Neuronal stem cell (in vitro differentiated cells): ENCODE results near the gene LINC01488.
A peak's percentile ranks its signal among the peaks of the same experiment; 100 is the strongest.

Experiments used
- DNase-seq: peaks from one replicate; pipeline ENCODE4 v3.0.0-alpha.2; 2013; ENCODE audit warnings: low spot score
- H2AFZ ChIP-seq: one replicate; pipeline ENCODE4 v1.6.1; 2013; ENCODE audit warnings: mild to moderate bottlenecking, low read length, inconsistent platforms
- H2AK5ac ChIP-seq: 2 replicates; pipeline ENCODE4 v1.6.1; 2013; ENCODE audit warnings: low read depth, mild to moderate bottlenecking, inconsistent platforms, low read length, moderate library complexity, mixed read lengths
- H2BK120ac ChIP-seq: 2 replicates; pipeline ENCODE4 v1.6.1; 2013; ENCODE audit warnings: low read depth, mild to moderate bottlenecking, inconsistent platforms, low read length, moderate library complexity, mixed read lengths
- H2BK12ac ChIP-seq: one replicate; pipeline ENCODE4 v1.6.1; 2013; ENCODE audit warnings: low read length, inconsistent platforms
- H2BK15ac ChIP-seq: 2 replicates; pipeline ENCODE4 v1.6.1; 2013; ENCODE audit warnings: mild to moderate bottlenecking, low read length, inconsistent platforms, mixed read lengths
- H2BK5ac ChIP-seq: one replicate; pipeline ENCODE4 v1.6.1; 2013; ENCODE audit warnings: inconsistent platforms, mild to moderate bottlenecking, low read length, moderate library complexity
- H3K14ac ChIP-seq: one replicate; pipeline ENCODE4 v1.6.1; 2013; ENCODE audit warnings: low read length, inconsistent platforms
- H3K18ac ChIP-seq: 2 replicates; pipeline ENCODE4 v1.6.1; 2013; ENCODE audit warnings: low read length, inconsistent platforms
- H3K23ac ChIP-seq: 2 replicates; pipeline ENCODE4 v1.6.1; 2013; ENCODE audit warnings: low read depth, mild to moderate bottlenecking, mixed read lengths, low read length, inconsistent platforms; ENCODE audit not compliant: poor library complexity
- H3K27ac ChIP-seq: replicated peaks from 3 replicates; pipeline ENCODE4 v1.5.1; 2013; ENCODE audit warnings: low read length, inconsistent platforms
- H3K27me3 ChIP-seq, 3 experiments: 2 replicates each; pipeline ENCODE4 v1.6.1; 2013; ENCODE audit warnings: low read length in 3 of 3, mild to moderate bottlenecking in 2 of 3, inconsistent platforms in 1 of 3, low read depth in 1 of 3, mixed read lengths in 1 of 3, moderate library complexity in 1 of 3; ENCODE audit not compliant: control insufficient read depth in 3 of 3, insufficient read depth in 3 of 3
- H3K36me3 ChIP-seq, 2 donors: replicated peaks in 1 of 2; 2 replicates each; pipeline ENCODE4 v1.6.1; 2013; ENCODE audit warnings: low read length in 2 of 2; ENCODE audit not compliant: control insufficient read depth in 2 of 2, insufficient read depth in 2 of 2
- H3K4ac ChIP-seq: 2 replicates; pipeline ENCODE4 v1.6.1; 2013; ENCODE audit warnings: inconsistent platforms, mild to moderate bottlenecking, low read length, moderate library complexity
- H3K4me1 ChIP-seq, 2 donors: 1 replicate in 1 of 2; 2 replicates in 1 of 2; pipeline ENCODE4 v1.6.1; 2013; ENCODE audit warnings: low read length in 2 of 2, low read depth in 1 of 2; ENCODE audit not compliant: control insufficient read depth in 2 of 2, insufficient read depth in 1 of 2
- H3K4me2 ChIP-seq: one replicate; pipeline ENCODE4 v1.6.1; 2013; ENCODE audit warnings: mild to moderate bottlenecking, low read length, inconsistent platforms; ENCODE audit not compliant: insufficient read depth, poor library complexity, severe bottlenecking
- H3K4me3 ChIP-seq, 2 donors: 2 replicates each; pipeline ENCODE4 v1.5.1; 2013; ENCODE audit warnings: low read length in 2 of 2, mild to moderate bottlenecking in 2 of 2, inconsistent platforms in 1 of 2, moderate library complexity in 1 of 2
- H3K79me1 ChIP-seq: one replicate; pipeline ENCODE4 v1.6.1; 2013; ENCODE audit warnings: low read depth, mild to moderate bottlenecking, inconsistent platforms, low read length, moderate library complexity
- H3K9ac ChIP-seq: one replicate; pipeline ENCODE4 v1.6.1; 2013; ENCODE audit warnings: mild to moderate bottlenecking, low read depth, low read length, inconsistent platforms; ENCODE audit not compliant: poor library complexity
- H3K9me3 ChIP-seq, 2 donors: replicated peaks in 1 of 2; 2 replicates each; pipeline versions ENCODE3 to v1.6.1; 2013; ENCODE audit warnings: low read length in 2 of 2, mild to moderate bottlenecking in 2 of 2, inconsistent platforms in 1 of 2, low read depth in 1 of 2, mixed read lengths in 1 of 2, moderate library complexity in 1 of 2; ENCODE audit not compliant: control insufficient read depth in 2 of 2, insufficient read depth in 1 of 2
- H4K8ac ChIP-seq: one replicate; pipeline ENCODE4 v1.6.1; 2013; ENCODE audit warnings: low read depth, mild to moderate bottlenecking, inconsistent platforms, low read length, moderate library complexity
- H4K91ac ChIP-seq: one replicate; pipeline ENCODE4 v1.6.1; 2013; ENCODE audit warnings: low read length, low read depth, mild to moderate bottlenecking, inconsistent platforms; ENCODE audit not compliant: poor library complexity
- WGBS, 2 donors: extraction: QIAGEN DNeasy Blood & Tissue Kit; methylation state at CpG; one replicate each; pipeline ENCODE4 v1.1.7; 2013; ENCODE audit warnings: missing lambda C conversion rate in 2 of 2, mixed read lengths in 1 of 2; ENCODE audit not compliant: insufficient read length in 2 of 2, insufficient replicate concordance in 1 of 2; ENCODE audit errors: extremely low coverage in 2 of 2; 5-methylcytosine and 5-hydroxymethylcytosine counted together

LINC01488 gene

DNA sequence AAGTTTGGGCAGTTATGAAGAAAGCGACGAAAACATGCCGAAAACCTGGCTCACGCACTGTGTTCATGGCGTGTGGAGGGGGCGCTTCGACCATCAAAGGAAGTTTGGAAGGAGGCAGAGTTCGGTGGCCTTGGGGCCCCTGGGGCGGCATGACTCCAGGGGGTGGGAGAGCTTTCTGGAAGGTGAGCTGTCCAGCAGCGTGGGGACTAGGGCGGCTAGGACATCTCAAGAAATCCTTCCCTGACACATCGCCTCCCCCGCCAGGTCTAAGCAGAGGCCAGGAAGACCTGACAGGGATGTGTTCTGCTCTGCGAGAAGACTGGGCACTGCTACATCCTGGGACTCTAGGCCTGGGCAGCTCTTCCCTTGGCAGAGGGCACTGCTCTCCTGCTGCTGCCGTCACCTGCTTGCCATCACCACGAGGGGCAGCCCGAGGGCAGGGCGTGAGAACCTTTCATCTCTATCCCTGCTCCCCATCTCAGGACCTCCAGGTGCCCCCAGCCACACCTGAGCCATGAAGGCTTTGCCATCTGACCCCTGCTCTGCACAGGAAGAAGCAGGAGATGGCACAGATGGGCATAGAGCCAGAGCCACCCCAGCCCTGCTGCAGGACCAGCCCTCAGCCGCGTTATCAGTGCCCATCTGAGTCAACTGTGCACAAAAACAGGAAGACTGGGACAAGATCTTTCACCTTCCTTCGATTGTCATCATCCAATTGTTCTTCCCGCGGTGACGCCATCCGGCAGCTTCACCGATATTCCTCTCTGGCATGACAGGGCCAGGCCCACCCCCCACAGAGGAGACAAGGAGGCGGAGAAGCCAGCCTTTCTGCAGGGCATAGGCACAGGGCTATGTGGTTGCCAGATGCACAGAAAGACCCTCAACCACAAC, 12.7 kb downstream of the LINC01488 start:
- peaks cover 10 to 22% of the 10 kb centered on the region in 2 donors for H3K4me1 ChIP-seq
- H2BK15ac ChIP-seq = peak overlapping the region; percentile 84

DNA sequence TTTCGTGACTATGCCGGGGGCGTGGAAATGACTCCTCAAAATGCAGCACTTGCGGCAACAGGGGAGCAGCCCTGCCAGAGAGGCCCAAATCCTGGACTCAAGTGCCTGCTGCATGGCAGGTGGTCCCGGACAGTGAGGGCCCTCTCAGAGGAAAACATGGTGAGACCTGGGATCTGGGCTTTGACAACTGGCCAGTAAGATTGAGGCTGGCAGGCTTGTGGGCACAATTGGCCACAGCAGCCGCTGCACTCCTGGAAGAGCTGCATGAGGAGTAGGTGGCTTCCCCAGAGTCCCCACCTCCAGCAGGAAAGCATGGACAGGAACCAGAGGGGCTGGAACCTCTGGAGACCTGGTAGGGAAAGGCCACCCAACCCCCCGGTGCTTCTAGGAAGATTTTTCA, 13.4 kb downstream of the LINC01488 start:
- H3K4me2 ChIP-seq = no peak overlapping the region
- H3K4me1 ChIP-seq = peaks cover 10 to 29% of the 10 kb centered on the region in 2 donors
- peak overlapping the region; percentile 69 for H2BK12ac ChIP-seq
- WGBS, 2 donors = no CpG with 5 or more reads among the region's 7 CpGs
- H2BK120ac ChIP-seq = peak overlapping the region; percentile 68
- H4K91ac ChIP-seq = no peak overlapping the region
- H2BK15ac ChIP-seq = peak overlapping the region; percentile 84
- H3K4ac ChIP-seq = no peak overlapping the region
- H3K27ac ChIP-seq = no peak overlapping the region
- H3K23ac ChIP-seq = peak overlapping the region; percentile 10
- no peak overlapping the region for H2BK5ac ChIP-seq
- peak overlapping the region; percentile 91 for H2AK5ac ChIP-seq
- no peak overlapping the region for H4K8ac ChIP-seq
- no peak overlapping the region for H2AFZ ChIP-seq
- no peaks in the 10 kb centered on the region for H3K9me3 ChIP-seq
- no peak overlapping the region for H3K9ac ChIP-seq
- H3K27me3 ChIP-seq = no peaks in the 10 kb centered on the region
- no peaks in the 10 kb centered on the region for H3K36me3 ChIP-seq
- peak overlapping the region; percentile 47 for H3K14ac ChIP-seq
- peak overlapping the region; percentile 85 for H3K18ac ChIP-seq
- no peak for DNase-seq
- no peak overlapping the region for H3K4me3 ChIP-seq
- no peaks in the 10 kb centered on the region for H3K79me1 ChIP-seq

More for the DNA sequence above, 12.7 kb downstream of the LINC01488 start:
- Histone ChIP-seq H3K27ac (no peak overlapping the region), H3K14ac (no peak overlapping the region), H3K4me2 (no peak overlapping the region), H3K9me3 (no peaks in the 10 kb centered on the region), H3K23ac (peak overlapping the region; percentile 10), H3K4ac (no peak overlapping the region), H3K4me3 (no peak overlapping the region), H4K91ac (no peak overlapping the region), H3K36me3 (no peaks in the 10 kb centered on the region), H2AK5ac (peak overlapping the region; percentile 95), H2BK120ac (peak overlapping the region; percentile 68), H3K9ac (peak overlapping the region; percentile 61), H2AFZ (no peak overlapping the region), H4K8ac (no peak overlapping the region), H3K27me3 (no peaks in the 10 kb centered on the region), H2BK12ac (peak overlapping the region; percentile 7), H3K18ac (peak overlapping the region; percentile 84), H3K79me1 (no peaks in the 10 kb centered on the region), H2BK5ac (no peak overlapping the region)
- no peak for DNase-seq
- WGBS, 2 donors = no CpG with 5 or more reads among the region's 27 CpGs

DNA sequence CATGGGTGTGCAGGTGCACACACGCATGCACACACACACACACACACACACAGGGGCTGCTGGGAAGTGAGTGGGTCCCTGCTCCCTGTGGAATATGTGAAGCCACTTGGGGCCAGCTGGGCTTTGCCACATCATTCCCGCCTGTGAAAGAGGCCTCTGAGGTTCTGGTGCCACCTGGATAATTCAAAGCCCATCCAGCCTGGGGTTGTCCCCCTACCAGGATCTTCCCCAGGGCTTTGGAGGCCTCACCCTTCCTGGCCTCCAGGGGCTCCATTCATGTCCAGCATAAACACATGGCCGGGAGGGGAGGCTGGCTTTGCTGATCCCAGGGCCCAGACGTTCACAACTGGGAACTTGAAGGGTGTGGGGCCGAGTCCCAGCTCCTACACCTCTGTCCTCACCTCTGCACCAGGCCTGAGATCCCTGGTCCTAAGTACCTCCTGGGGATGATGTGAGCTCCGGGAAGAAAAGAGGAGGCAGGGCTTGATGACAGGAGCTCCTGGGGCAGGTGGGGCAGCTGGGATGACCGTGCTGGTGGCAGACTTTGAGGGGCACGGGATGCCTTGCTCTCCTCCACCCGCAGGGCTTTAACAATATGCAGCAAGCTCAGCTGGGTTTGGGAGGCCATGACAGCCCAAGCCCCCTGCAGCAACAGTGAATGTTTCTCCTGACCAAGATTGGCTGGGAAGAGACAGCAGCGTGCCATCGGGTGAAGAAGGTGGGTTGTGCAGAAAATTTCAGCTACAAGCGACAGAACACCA, 14.2 kb downstream of the LINC01488 start:
- Histone ChIP-seq H3K9ac (no peak overlapping the region), H4K91ac (no peak overlapping the region), H3K4me3 (no peak overlapping the region), H3K4me2 (no peak overlapping the region), H3K4me1 (peaks cover 10 to 30% of the 10 kb centered on the region in 2 donors), H2BK120ac (peak overlapping the region; percentile 12), H3K9me3 (no peaks in the 10 kb centered on the region), H2BK5ac (peak overlapping the region; percentile 45), H3K27ac (no peak overlapping the region), H2BK15ac (peak overlapping the region; percentile 84), H2BK12ac (peak overlapping the region; percentile 64), H2AK5ac (peak overlapping the region; percentile 91), H3K14ac (no peak overlapping the region), H3K79me1 (no peaks in the 10 kb centered on the region), H4K8ac (no peak overlapping the region), H2AFZ (no peak overlapping the region), H3K18ac (peak overlapping the region; percentile 85), H3K4ac (no peak overlapping the region), H3K23ac (no peak overlapping the region), H3K27me3 (no peaks in the 10 kb centered on the region), H3K36me3 (no peaks in the 10 kb centered on the region)
- no CpG with 5 or more reads among the region's 12 CpGs for WGBS, 2 donors
- DNase-seq = no peak

DNA sequence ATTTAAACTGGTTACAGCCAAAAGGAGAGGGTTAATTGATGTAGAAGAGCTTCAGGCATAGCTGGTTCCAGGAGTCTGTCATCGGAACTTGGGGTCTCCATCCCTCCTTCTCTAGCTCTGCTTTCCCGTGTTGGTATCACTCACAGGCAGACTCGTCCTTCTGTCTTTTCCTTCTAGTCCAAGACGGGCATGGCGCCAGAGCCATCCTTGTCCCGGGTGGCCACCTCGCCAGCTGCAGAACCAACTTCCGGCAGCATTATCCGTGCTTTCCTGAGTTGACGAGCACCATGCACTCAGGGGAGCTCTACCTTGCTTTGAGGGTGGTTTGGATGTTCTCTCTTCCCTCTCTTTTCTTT, 14.7 kb downstream of the LINC01488 start:
- Histone ChIP-seq H3K14ac (no peak overlapping the region), H3K23ac (no peak overlapping the region), H2AK5ac (peak overlapping the region; percentile 91), H3K4me1 (peaks cover 10 to 28% of the 10 kb centered on the region in 2 donors), H2BK12ac (peak overlapping the region; percentile 100), H3K27ac (no peak overlapping the region), H3K4me2 (no peak overlapping the region), H2BK120ac (peak overlapping the region; percentile 63), H4K91ac (peak overlapping the region; percentile 89), H3K79me1 (no peaks in the 10 kb centered on the region), H2BK5ac (peak overlapping the region; percentile 62), H3K18ac (peak overlapping the region; percentile 99), H4K8ac (no peak overlapping the region), H3K4ac (peak overlapping the region; percentile 69), H3K9ac (no peak overlapping the region), H3K9me3 (no peaks in the 10 kb centered on the region), H2BK15ac (peak overlapping the region; percentile 84), H3K4me3 (no peak overlapping the region), H3K27me3 (no peaks in the 10 kb centered on the region), H2AFZ (no peak overlapping the region), H3K36me3 (no peaks in the 10 kb centered on the region)
- no CpG with 5 or more reads among the region's 10 CpGs for WGBS, 2 donors
- no peak for DNase-seq
